Caco-2 (cell line): Measurements from ENCODE around the gene SMOC2. TPM values are rescaled to one million over a fixed set of nuclear protein-coding genes. Genes with fewer than 3 reads are reported as not detected.
"Not testable (repeated sequence)": the region's sequence is repeated elsewhere in the genome, so short reads cannot be mapped to it uniquely, and the experiment has no call there.

Experiments used
- BruUV-seq: library from RNA; stranded (reverse); fragments of 400-500 nt; replicated peaks from 2 replicates; lab custom pipeline; 2021; lab: Mats Ljungman, UMichigan
- CTCF ChIA-PET: fragments of 300-600 bp; sonication (Branson Sonifier 250); formaldehyde crosslinking; loops from one replicate; lab custom pipeline; 2022; ENCODE audit warnings: antibody characterized with exemption; lab: Charles Lee
- POLR2A ChIA-PET: fragments of 300-600 bp; sonication (Branson Sonifier 250); formaldehyde crosslinking; loops from one replicate; lab custom pipeline; 2022; ENCODE audit warnings: antibody characterized with exemption; lab: Charles Lee
- DNase-seq, 2 experiments: peaks; one replicate each; pipeline versions ENCODE4 v3.0.0 to v3.0.0-alpha.2; 2020 to 2022
- H3K27me3 ChIP-seq: replicated peaks from 2 replicates; pipeline ENCODE4 v1.6.0; 2011; ENCODE audit warnings: low read length; ENCODE audit not compliant: control insufficient read depth, insufficient read depth
- H3K36me3 ChIP-seq: 2 replicates; pipeline ENCODE4 v1.5.1; 2011; ENCODE audit warnings: low read length; ENCODE audit not compliant: control insufficient read depth, insufficient read depth
- H3K4me1 ChIP-seq: fragments of 250-450 bp; sonication (Bioruptor Pico); 2 replicates; pipeline ENCODE4 v1.5.1; 2020; ENCODE audit warnings: mild to moderate bottlenecking
- H3K4me3 ChIP-seq: 2 replicates; pipeline ENCODE4 v1.5.1; 2011; ENCODE audit warnings: low read depth, mild to moderate bottlenecking, control low read depth, low read length
- H3K9me3 ChIP-seq: fragments of 250-450 bp; sonication (Bioruptor Pico); 2 replicates; pipeline ENCODE4 v1.5.1; 2020; ENCODE audit warnings: mild to moderate bottlenecking, moderate library complexity
- H3K27ac Mint-ChIP-seq: one replicate; pipeline ENCODE4 v1.8.0; 2022; ENCODE audit warnings: mixed read lengths; ENCODE audit not compliant: unreplicated experiment
- H3K27me3 Mint-ChIP-seq: one replicate; pipeline ENCODE4 v1.8.0; 2022; ENCODE audit warnings: mixed read lengths; ENCODE audit not compliant: insufficient read depth, unreplicated experiment
- H3K36me3 Mint-ChIP-seq: one replicate; pipeline ENCODE4 v1.8.0; 2022; ENCODE audit warnings: mild to moderate bottlenecking, mixed read lengths; ENCODE audit not compliant: insufficient read depth, unreplicated experiment
- H3K4me1 Mint-ChIP-seq: one replicate; pipeline ENCODE4 v1.8.0; 2022; ENCODE audit warnings: low read depth, mixed read lengths; ENCODE audit not compliant: unreplicated experiment
- H3K4me3 Mint-ChIP-seq: one replicate; pipeline ENCODE4 v1.8.0; 2022; ENCODE audit warnings: mild to moderate bottlenecking, moderate library complexity, mixed read lengths; ENCODE audit not compliant: unreplicated experiment
- H3K9me3 Mint-ChIP-seq: one replicate; pipeline ENCODE4 v1.8.0; 2022; ENCODE audit warnings: mixed read lengths; ENCODE audit not compliant: unreplicated experiment
- intact Hi-C: fragments of 100-400 bp; cut with micrococcal nuclease; formaldehyde crosslinking; loops from one replicate; pipeline ENCODE4 v1.10.0; 2022; ENCODE audit not compliant: unreplicated experiment
- total RNA-seq: library from RNA; stranded (reverse); gene quantifications from 2 replicates; pipeline ENCODE4 v1.2.3, GENCODE V29; 2022
- TF ChIP-seq, protein P1 (sequence below), 2 experiments: fragments of 200-600 bp in 1 of 2; IDR thresholded peaks; 1 replicate in 1 of 2; 2 replicates in 1 of 2; pipeline versions ENCODE4 v1.5.1 to v1.8.0; 2011 to 2022; ENCODE audit warnings: antibody characterized with exemption in 1 of 2, control low read depth in 1 of 2, inconsistent platforms in 1 of 2, low read depth in 1 of 2, low read length in 1 of 2, mild to moderate bottlenecking in 1 of 2, moderate library complexity in 1 of 2; ENCODE audit not compliant: insufficient read depth in 1 of 2, severe bottlenecking in 1 of 2, unreplicated experiment in 1 of 2

The SMOC2 gene
- total RNA-seq, 1 experiment from 2014 or later, result 2.8 TPM

GRCh38 chr6:168609914-168610490, 169.0 kb downstream of the SMOC2 start:
- intact Hi-C loops, result loop anchor here (10.0 kb wide), 1 partner anchor 155 kb away; no protein-coding TSS in a partner anchor
- DNase-seq, result no peak
- H3K4me3 Mint-ChIP-seq, result no peak overlapping the region
- H3K9me3 Mint-ChIP-seq, result peaks cover 7% of the 10 kb centered on the region
- no peak overlapping the region for H3K27ac Mint-ChIP-seq
- BruUV-seq, result no TSS peak
- TF ChIP-seq, protein P1, sequence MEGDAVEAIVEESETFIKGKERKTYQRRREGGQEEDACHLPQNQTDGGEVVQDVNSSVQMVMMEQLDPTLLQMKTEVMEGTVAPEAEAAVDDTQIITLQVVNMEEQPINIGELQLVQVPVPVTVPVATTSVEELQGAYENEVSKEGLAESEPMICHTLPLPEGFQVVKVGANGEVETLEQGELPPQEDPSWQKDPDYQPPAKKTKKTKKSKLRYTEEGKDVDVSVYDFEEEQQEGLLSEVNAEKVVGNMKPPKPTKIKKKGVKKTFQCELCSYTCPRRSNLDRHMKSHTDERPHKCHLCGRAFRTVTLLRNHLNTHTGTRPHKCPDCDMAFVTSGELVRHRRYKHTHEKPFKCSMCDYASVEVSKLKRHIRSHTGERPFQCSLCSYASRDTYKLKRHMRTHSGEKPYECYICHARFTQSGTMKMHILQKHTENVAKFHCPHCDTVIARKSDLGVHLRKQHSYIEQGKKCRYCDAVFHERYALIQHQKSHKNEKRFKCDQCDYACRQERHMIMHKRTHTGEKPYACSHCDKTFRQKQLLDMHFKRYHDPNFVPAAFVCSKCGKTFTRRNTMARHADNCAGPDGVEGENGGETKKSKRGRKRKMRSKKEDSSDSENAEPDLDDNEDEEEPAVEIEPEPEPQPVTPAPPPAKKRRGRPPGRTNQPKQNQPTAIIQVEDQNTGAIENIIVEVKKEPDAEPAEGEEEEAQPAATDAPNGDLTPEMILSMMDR (IDR thresholded peaks at IDR 0.05; ENCODE audit: insufficient read depth in 1 of 2, low read depth in 1 of 2, low read length in 1 of 2, severe bottlenecking in 1 of 2, unreplicated experiment in 1 of 2), result no peak
- H3K4me1 Mint-ChIP-seq, result peaks cover 5% of the 10 kb centered on the region
- H3K36me3 ChIP-seq, result no peaks in the 10 kb centered on the region
- ChIA-PET CTCF (no interaction called here), POLR2A (no interaction called here)
- H3K36me3 Mint-ChIP-seq, result no peaks in the 10 kb centered on the region
- H3K4me3 ChIP-seq, result no peak overlapping the region
- H3K27me3 Mint-ChIP-seq, result no peaks in the 10 kb centered on the region
- no peaks in the 10 kb centered on the region for H3K27me3 ChIP-seq
- no peaks in the 10 kb centered on the region for H3K9me3 ChIP-seq
- H3K4me1 ChIP-seq, result peaks cover 10% of the 10 kb centered on the region; the same call in 1 of the 2 replicates

- H3K27me3 Mint-ChIP-seq, H3K36me3 Mint-ChIP-seq, intact Hi-C loops, H3K9me3 ChIP-seq, CTCF ChIA-PET, H3K27ac Mint-ChIP-seq, H3K4me3 Mint-ChIP-seq, H3K36me3 ChIP-seq, H3K27me3 ChIP-seq, H3K4me1 ChIP-seq, H3K4me3 ChIP-seq, BruUV-seq, DNase-seq, H3K4me1 Mint-ChIP-seq, POLR2A ChIA-PET: not testable (repeated sequence)
- H3K9me3 Mint-ChIP-seq, result peaks cover 16% of the 10 kb centered on the region
Observed at GRCh38 chr6:168610966-168611365, 170.0 kb downstream of the SMOC2 start.

DNA sequence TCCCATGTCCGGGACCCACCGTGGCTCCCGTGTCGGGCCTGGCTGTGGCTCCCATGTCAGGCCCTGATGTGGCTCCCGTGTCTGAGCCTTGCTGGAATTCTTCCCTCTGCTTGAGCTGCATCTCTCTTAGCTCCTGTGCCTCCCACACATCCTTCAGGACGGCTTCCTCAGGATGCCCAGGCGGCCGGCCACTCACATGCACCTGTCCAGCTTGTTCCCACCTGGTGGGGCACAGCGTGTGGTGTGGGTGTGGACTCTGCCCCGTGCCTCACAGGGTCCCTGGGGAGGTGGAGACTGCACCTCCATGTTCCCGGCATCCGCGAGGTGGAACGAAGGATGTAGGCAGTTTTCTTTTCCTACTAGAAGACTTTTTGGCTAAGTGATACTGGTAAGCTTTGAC, 170.7 kb downstream of the SMOC2 start:
- H3K4me3 Mint-ChIP-seq, result no peak overlapping the region
- no peak overlapping the region for H3K27ac Mint-ChIP-seq
- H3K9me3 Mint-ChIP-seq, result peaks cover 16% of the 10 kb centered on the region
- H3K9me3 ChIP-seq, result no peaks in the 10 kb centered on the region
- no peaks in the 10 kb centered on the region for H3K36me3 ChIP-seq
- H3K27me3 Mint-ChIP-seq, result no peaks in the 10 kb centered on the region
- TF ChIP-seq, protein P1 (IDR thresholded peaks at IDR 0.05; ENCODE audit: insufficient read depth in 1 of 2, low read depth in 1 of 2, low read length in 1 of 2, severe bottlenecking in 1 of 2, unreplicated experiment in 1 of 2), result no peak
- ChIA-PET CTCF (no interaction called here), POLR2A (no interaction called here)
- H3K4me1 Mint-ChIP-seq, result peaks cover 5% of the 10 kb centered on the region
- DNase-seq, result no peak
- BruUV-seq, result no TSS peak
- no peaks in the 10 kb centered on the region for H3K27me3 ChIP-seq
- H3K4me1 ChIP-seq, result peaks cover 4% of the 10 kb centered on the region; the same call in 1 of the 2 replicates
- no peak overlapping the region for H3K4me3 ChIP-seq
- intact Hi-C loops, result no loop called here
- no peaks in the 10 kb centered on the region for H3K36me3 Mint-ChIP-seq
